NB4 (cell line): ENCODE data around the gene STON1.

Source experiments
- DNase-seq: peaks from one replicate; pipeline ENCODE4 v3.0.0; 2010; ENCODE audit warnings: low read depth
- H3K4me3 ChIP-seq: one replicate; pipeline ENCODE4 v1.5.1; 2011; ENCODE audit warnings: mild to moderate bottlenecking, low read depth, low read length, moderate library complexity
- CTCF ChIP-seq: IDR thresholded peaks from one replicate; pipeline ENCODE4 v1.5.1; 2012; ENCODE audit warnings: low read depth, low read length
- MAX ChIP-seq: IDR thresholded peaks from 2 replicates; pipeline ENCODE4 v1.6.1; 2011; ENCODE audit warnings: low read depth, low read length
- MYC ChIP-seq: IDR thresholded peaks from 2 replicates; pipeline ENCODE4 v1.6.1; 2011; ENCODE audit warnings: low read depth, low read length
- POLR2A ChIP-seq: IDR thresholded peaks from 2 replicates; pipeline ENCODE4 v1.6.1; 2011; ENCODE audit warnings: mild to moderate bottlenecking; ENCODE audit not compliant: insufficient read length; ENCODE audit errors: extremely low read depth

STON1 gene

GRCh38 chr2:48531141-48531648 is 1.2 kb downstream of the STON1 start:
- DNase-seq: peak; percentile 14
- no peak overlapping the region for H3K4me3 ChIP-seq
- no peak for TF ChIP-seq POLR2A
- no peak for TF ChIP-seq MAX
- TF ChIP-seq CTCF: no peak
- no peak for TF ChIP-seq MYC

- TF ChIP-seq MAX: no peak
- no peak for TF ChIP-seq POLR2A
- TF ChIP-seq MYC: no peak
- TF ChIP-seq CTCF: no peak
- no peak overlapping the region for H3K4me3 ChIP-seq
- DNase-seq: no peak
These were observed 2.2 kb downstream of the STON1 start for GRCh38 chr2:48532174-48532573.

- H3K4me3 ChIP-seq: no peak overlapping the region
- no peak for TF ChIP-seq POLR2A
- no peak for TF ChIP-seq CTCF
- TF ChIP-seq MYC: no peak
- DNase-seq: no peak
These were observed 2.9 kb downstream of the STON1 start for GRCh38 chr2:48532824-48533223.

- TF ChIP-seq MAX: no peak
- TF ChIP-seq MYC: no peak
- no peak for TF ChIP-seq POLR2A
- no peak overlapping the region for H3K4me3 ChIP-seq
- no peak for DNase-seq
These were observed 4.8 kb downstream of the STON1 start for GRCh38 chr2:48534781-48535180.

- no peak for DNase-seq
- no peak overlapping the region for H3K4me3 ChIP-seq
- TF ChIP-seq MYC: no peak
- TF ChIP-seq CTCF: no peak
- TF ChIP-seq MAX: no peak
- TF ChIP-seq POLR2A: no peak
These were observed 10.4 kb downstream of the STON1 start for GRCh38 chr2:48540237-48540935.

- TF ChIP-seq MYC: no peak
- no peak for TF ChIP-seq POLR2A
- TF ChIP-seq MAX: no peak
- no peak for TF ChIP-seq CTCF
- DNase-seq: no peak
- H3K4me3 ChIP-seq: no peak overlapping the region
These were observed 11.9 kb downstream of the STON1 start for GRCh38 chr2:48541666-48542389.
